K562 (cell line): Measurements from ENCODE around the gene CCNQ. TPM values are rescaled to one million over a fixed set of nuclear protein-coding genes. Genes with fewer than 3 reads are reported as not detected.

Experiments used
- ATAC-seq: fragments of 200-7000 bp; cut with Tn5 transposase; 3 replicates; pipeline ENCODE4 v1.9.1; 2020; ENCODE audit warnings: moderate library complexity
- BruUV-seq: library from RNA; stranded (reverse); fragments of 400-500 nt; replicated peaks from 2 replicates; lab custom pipeline; 2021; lab: Mats Ljungman, UMichigan
- CTCF ChIA-PET: fragments of 300-600 bp; formaldehyde crosslinking; extraction: SDS; loops from one replicate; lab custom pipeline; 2021; ENCODE audit warnings: low intra/inter-chr PET ratio; lab: Yijun Ruan, JAX
- POLR2A ChIA-PET: fragments of 300-600, 350-650 bp; sonication (Branson Sonifier 250); formaldehyde crosslinking; extraction: SDS; loops from one replicate; lab custom pipeline; 2021; ENCODE audit warnings: antibody characterized with exemption, inconsistent platforms; lab: Yijun Ruan, JAX
- DNase-seq, 4 experiments: peaks; one replicate each; pipeline versions ENCODE4 v3.0.0 to v3.0.0-alpha.2; 2011 to 2018; ENCODE audit warnings: low spot score in 3 of 4, mixed read lengths in 3 of 4; ENCODE audit errors: extremely low read depth in 1 of 4
- FAIRE-seq: peaks from 2 replicates; lab custom pipeline; 2011; peaks lifted over from hg19 to GRCh38; lab: Jason Lieb, UNC
- H2AFZ ChIP-seq: 2 replicates; pipeline ENCODE4 v1.6.0; 2011; ENCODE audit warnings: low read depth, low read length, control low read depth, inconsistent platforms
- H3K27ac ChIP-seq: fragments of 200-600 bp; 3 replicates; pipeline ENCODE4 v1.8.0; 2011; ENCODE audit warnings: low read depth, mild to moderate bottlenecking, control low read depth, inconsistent platforms, low read length, moderate library complexity, mixed read lengths; ENCODE audit errors: extremely low read depth
- H3K27me3 ChIP-seq, 2 experiments: fragments of 300-600 bp in 1 of 2; 2 replicates in 1 of 2; 3 replicates in 1 of 2; pipeline versions ENCODE4 v1.6.0 to v1.8.0; 2011; ENCODE audit warnings: inconsistent platforms in 2 of 2, low read length in 2 of 2, mild to moderate bottlenecking in 1 of 2, mixed read lengths in 1 of 2, moderate library complexity in 1 of 2; ENCODE audit not compliant: control insufficient read depth in 2 of 2, insufficient read depth in 2 of 2
- H3K36me3 ChIP-seq: fragments of 300-600 bp; 3 replicates; pipeline ENCODE4 v1.8.0; 2011; ENCODE audit warnings: mild to moderate bottlenecking, low read length, inconsistent platforms; ENCODE audit not compliant: control insufficient read depth, insufficient read depth
- H3K4me1 ChIP-seq, 2 experiments: fragments of 200-600 bp in 1 of 2; replicated peaks in 1 of 2; 2 replicates in 1 of 2; 3 replicates in 1 of 2; pipeline versions ENCODE4 v1.5.1 to v1.8.0; 2011; ENCODE audit warnings: inconsistent platforms in 2 of 2, low read length in 2 of 2, mild to moderate bottlenecking in 1 of 2, mixed read lengths in 1 of 2, moderate library complexity in 1 of 2; ENCODE audit not compliant: control insufficient read depth in 2 of 2, insufficient read depth in 2 of 2
- H3K4me2 ChIP-seq: 2 replicates; pipeline ENCODE4 v1.6.1; 2011; ENCODE audit warnings: low read length, control low read depth, inconsistent platforms, mixed read lengths; ENCODE audit not compliant: insufficient read depth
- H3K4me3 ChIP-seq: fragments of 200-600 bp; sonication (generic), shearing (Covaris generic); 2 replicates; pipeline ENCODE4 v1.5.1; 2016; ENCODE audit warnings: control low read depth, inconsistent platforms
- H3K79me2 ChIP-seq: fragments of 200-600 bp; 3 replicates; pipeline ENCODE4 v1.8.0; 2011; ENCODE audit warnings: low read length, inconsistent platforms; ENCODE audit not compliant: control insufficient read depth, insufficient read depth
- H3K9ac ChIP-seq, 2 experiments: 2 replicates each; pipeline versions ENCODE4 v1.6.0 to v1.6.1; 2011; ENCODE audit warnings: low read depth in 2 of 2, low read length in 2 of 2, control low read depth in 1 of 2, inconsistent platforms in 1 of 2, mild to moderate bottlenecking in 1 of 2, mixed read lengths in 1 of 2; ENCODE audit not compliant: insufficient read depth in 1 of 2
- H3K9me1 ChIP-seq: one replicate; pipeline ENCODE4 v1.6.0; 2011; ENCODE audit warnings: inconsistent platforms, mild to moderate bottlenecking, low read length, moderate library complexity; ENCODE audit not compliant: control insufficient read depth, insufficient read depth
- H3K9me3 ChIP-seq: replicated peaks from 2 replicates; pipeline ENCODE4 v1.5.1; 2011; ENCODE audit warnings: low read depth, low read length, inconsistent platforms; ENCODE audit not compliant: control insufficient read depth, insufficient read depth
- H4K20me1 ChIP-seq: replicated peaks from 2 replicates; pipeline ENCODE4 v1.6.1; 2011; ENCODE audit warnings: low read length, inconsistent platforms, mixed read lengths; ENCODE audit not compliant: control insufficient read depth, insufficient read depth
- ATF6 ChIP-seq: sonication (generic); formaldehyde crosslinking; IDR thresholded peaks from 2 replicates; pipeline ENCODE4 v1.4.0; 2020; ENCODE audit warnings: mild to moderate bottlenecking, missing genetic modification reagents
- RBFOX2 ChIP-seq: fragments of 200-400 bp; formaldehyde crosslinking; IDR thresholded peaks from 2 replicates; pipeline ENCODE4 v1.6.1; 2017; ENCODE audit warnings: low read depth, mild to moderate bottlenecking, low read length, moderate library complexity
- ZFX ChIP-seq: sonication (generic); formaldehyde crosslinking; IDR thresholded peaks from 2 replicates; pipeline ENCODE4 v1.8.0; 2022; ENCODE audit warnings: mild to moderate bottlenecking, missing genetic modification reagents, moderate library complexity
- WGBS: fragments of 100-300 bp; shearing (Covaris generic); methylation state at CpG from one replicate; pipeline ENCODE4 v1.1.6; 2016; ENCODE audit warnings: low coverage, mixed read lengths; ENCODE audit not compliant: insufficient coverage; ENCODE audit errors: missing lambda C conversion rate; 5-methylcytosine and 5-hydroxymethylcytosine counted together
- in situ Hi-C: fragments of 300-500 bp; cut with MboI; formaldehyde crosslinking; loops from 4 replicates; pipeline ENCODE4 v1.15.0; 2018; ENCODE audit warnings: inconsistent platforms, mixed read lengths
- intact Hi-C: fragments of 100-400 bp; cut with micrococcal nuclease; formaldehyde crosslinking; loops from 2 replicates; pipeline ENCODE4 v1.14.2; 2022
- polyA plus RNA-seq, 8 experiments: library from polyadenylated mRNA; depleted of rRNA in 4 of 8; stranded (reverse) in 5 of 8; unstranded in 3 of 8; fragments of >200 nt; fragmentation: Nextera tagmentation in 2 of 8; fragmentation: Illumina TruSeq in 1 of 8; extraction: Ambion mirVana in 2 of 8; extraction: Trizol in 1 of 8; gene quantifications; 2 replicates each; pipeline versions ENCODE4 v1.2.1 to v1.2.3, GENCODE V29; 2011 to 2014; ENCODE audit warnings: inconsistent platforms in 1 of 8, missing spikeins in 1 of 8
- total RNA-seq, 7 experiments: library from RNA; depleted of rRNA in 6 of 7; stranded (reverse); fragments of >200 nt in 6 of 7; fragmentation: Illumina TruSeq in 2 of 7; extraction: Trizol in 2 of 7; gene quantifications; 2 replicates each; pipeline versions ENCODE4 v1.2.1 to v1.2.3, GENCODE V29; 2011 to 2021; ENCODE audit warnings: low replicate concordance in 1 of 7

The CCNQ gene
- total and polyA plus RNA-seq, 9 of the 15 experiments (the other 6 are each of a cell fraction or from before 2014, with no cell fraction given): 0.92 to 53.8 (median 25.3) TPM

- Histone ChIP-seq H3K79me2 (no peaks in the 10 kb centered on the region), H3K4me2 (no peak overlapping the region), H3K9me1 (no peaks in the 10 kb centered on the region), H3K36me3 (peaks cover 45% of the 10 kb centered on the region; the same call in 2 of the 3 replicates), H2AFZ (no peak overlapping the region), H3K4me3 (no peak overlapping the region), H3K9ac (no peak overlapping the region), H3K27ac (no peak overlapping the region), H3K9me3 (no peaks in the 10 kb centered on the region), H3K27me3 (no peaks in the 10 kb centered on the region), H4K20me1 (no peaks in the 10 kb centered on the region), H3K4me1 (no peaks in the 10 kb centered on the region; a peak in 1 of 5 replicates)
- in situ Hi-C loops: no loop called here
- no peak for ATAC-seq
- ChIA-PET POLR2A (interaction anchor here (0.7 kb wide), 1 partner anchor 56 kb away, joined by 3 read pairs; no protein-coding TSS in a partner anchor), CTCF (no interaction called here)
- TF ChIP-seq ZFX (CRISPR knock-in tag) (no peak), ATF6 (CRISPR knock-in tag) (no peak), RBFOX2 (0 out of 2 replicates have a peak, but pooled peaks have one; percentile 15)
- DNase-seq: no peak
- BruUV-seq: no TSS peak
- FAIRE-seq: no peak
- intact Hi-C loops: no loop called here
- 98% methylated on average over 17 of the region's 29 CpGs for WGBS
Observed at GRCh38 chrX:153588782-153589446, 10.0 kb downstream of the CCNQ start.
